ENCODE results near the gene TBC1D20.

DNA sequence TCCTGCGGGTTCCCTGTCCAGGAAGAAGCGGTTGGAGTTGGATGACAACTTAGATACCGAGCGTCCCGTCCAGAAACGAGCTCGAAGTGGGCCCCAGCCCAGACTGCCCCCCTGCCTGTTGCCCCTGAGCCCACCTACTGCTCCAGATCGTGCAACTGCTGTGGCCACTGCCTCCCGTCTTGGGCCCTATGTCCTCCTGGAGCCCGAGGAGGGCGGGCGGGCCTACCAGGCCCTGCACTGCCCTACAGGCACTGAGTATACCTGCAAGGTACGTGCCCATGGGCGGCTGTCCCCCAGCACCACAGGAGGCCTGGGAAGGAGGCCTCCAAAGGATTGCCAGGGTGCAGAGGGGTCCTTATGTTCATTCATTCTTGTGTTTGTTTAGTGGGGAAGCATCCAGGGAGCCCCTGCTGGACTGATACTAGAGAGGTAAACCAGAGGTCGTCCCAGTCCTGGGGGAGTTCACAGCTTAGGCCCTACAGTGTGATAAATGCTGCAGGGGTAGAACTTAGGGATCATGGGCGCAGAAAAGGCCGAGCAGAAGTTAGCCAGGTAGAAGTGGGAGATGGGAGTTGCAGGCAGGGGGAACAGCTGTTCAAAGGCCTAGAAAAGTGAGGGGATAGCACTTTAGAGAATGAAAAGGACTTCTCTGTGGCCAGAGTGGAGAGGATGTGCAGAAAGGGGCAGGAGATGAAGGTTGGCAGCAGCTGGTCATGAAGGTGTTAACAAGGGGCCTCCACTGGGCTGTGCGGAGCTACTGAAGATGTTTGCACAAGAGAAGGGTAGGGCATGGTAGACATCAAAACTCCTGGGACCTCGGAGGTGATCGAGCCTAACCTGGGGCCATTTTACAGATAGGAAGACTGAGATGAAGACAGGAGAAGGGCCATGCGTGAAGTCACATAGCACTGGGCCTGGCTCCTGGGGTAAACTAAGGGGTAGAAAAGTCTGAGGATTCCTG lies 74.0 kb downstream of the TBC1D20 start:
- TF ChIP-seq, protein P1, sequence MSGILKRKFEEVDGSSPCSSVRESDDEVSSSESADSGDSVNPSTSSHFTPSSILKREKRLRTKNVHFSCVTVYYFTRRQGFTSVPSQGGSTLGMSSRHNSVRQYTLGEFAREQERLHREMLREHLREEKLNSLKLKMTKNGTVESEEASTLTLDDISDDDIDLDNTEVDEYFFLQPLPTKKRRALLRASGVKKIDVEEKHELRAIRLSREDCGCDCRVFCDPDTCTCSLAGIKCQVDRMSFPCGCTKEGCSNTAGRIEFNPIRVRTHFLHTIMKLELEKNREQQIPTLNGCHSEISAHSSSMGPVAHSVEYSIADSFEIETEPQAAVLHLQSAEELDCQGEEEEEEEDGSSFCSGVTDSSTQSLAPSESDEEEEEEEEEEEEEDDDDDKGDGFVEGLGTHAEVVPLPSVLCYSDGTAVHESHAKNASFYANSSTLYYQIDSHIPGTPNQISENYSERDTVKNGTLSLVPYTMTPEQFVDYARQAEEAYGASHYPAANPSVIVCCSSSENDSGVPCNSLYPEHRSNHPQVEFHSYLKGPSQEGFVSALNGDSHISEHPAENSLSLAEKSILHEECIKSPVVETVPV (CRISPR knock-in tag; IDR thresholded peaks at IDR 0.05): no peak
- no peak for TF ChIP-seq PPARA (CRISPR knock-in tag; IDR thresholded peaks at IDR 0.05; ENCODE audit: borderline replicate concordance)
- no peak for TF ChIP-seq ZNF70 (CRISPR knock-in tag; IDR thresholded peaks at IDR 0.05)
- TF ChIP-seq, protein P2, sequence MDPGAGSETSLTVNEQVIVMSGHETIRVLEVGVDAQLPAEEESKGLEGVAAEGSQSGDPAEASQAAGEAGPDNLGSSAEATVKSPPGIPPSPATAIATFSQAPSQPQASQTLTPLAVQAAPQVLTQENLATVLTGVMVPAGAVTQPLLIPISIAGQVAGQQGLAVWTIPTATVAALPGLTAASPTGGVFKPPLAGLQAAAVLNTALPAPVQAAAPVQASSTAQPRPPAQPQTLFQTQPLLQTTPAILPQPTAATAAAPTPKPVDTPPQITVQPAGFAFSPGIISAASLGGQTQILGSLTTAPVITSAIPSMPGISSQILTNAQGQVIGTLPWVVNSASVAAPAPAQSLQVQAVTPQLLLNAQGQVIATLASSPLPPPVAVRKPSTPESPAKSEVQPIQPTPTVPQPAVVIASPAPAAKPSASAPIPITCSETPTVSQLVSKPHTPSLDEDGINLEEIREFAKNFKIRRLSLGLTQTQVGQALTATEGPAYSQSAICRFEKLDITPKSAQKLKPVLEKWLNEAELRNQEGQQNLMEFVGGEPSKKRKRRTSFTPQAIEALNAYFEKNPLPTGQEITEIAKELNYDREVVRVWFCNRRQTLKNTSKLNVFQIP (CRISPR knock-in tag; IDR thresholded peaks at IDR 0.05; ENCODE audit: borderline replicate concordance, low read depth): no peak
- TF ChIP-seq ESRRG (CRISPR knock-in tag; IDR thresholded peaks at IDR 0.05): no peak
- TF ChIP-seq TCF4 (CRISPR knock-in tag; IDR thresholded peaks at IDR 0.05; ENCODE audit: borderline replicate concordance): no peak
- TF ChIP-seq, protein P3, sequence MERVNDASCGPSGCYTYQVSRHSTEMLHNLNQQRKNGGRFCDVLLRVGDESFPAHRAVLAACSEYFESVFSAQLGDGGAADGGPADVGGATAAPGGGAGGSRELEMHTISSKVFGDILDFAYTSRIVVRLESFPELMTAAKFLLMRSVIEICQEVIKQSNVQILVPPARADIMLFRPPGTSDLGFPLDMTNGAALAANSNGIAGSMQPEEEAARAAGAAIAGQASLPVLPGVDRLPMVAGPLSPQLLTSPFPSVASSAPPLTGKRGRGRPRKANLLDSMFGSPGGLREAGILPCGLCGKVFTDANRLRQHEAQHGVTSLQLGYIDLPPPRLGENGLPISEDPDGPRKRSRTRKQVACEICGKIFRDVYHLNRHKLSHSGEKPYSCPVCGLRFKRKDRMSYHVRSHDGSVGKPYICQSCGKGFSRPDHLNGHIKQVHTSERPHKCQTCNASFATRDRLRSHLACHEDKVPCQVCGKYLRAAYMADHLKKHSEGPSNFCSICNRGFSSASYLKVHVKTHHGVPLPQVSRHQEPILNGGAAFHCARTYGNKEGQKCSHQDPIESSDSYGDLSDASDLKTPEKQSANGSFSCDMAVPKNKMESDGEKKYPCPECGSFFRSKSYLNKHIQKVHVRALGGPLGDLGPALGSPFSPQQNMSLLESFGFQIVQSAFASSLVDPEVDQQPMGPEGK (CRISPR knock-in tag; IDR thresholded peaks at IDR 0.05; ENCODE audit: borderline replicate concordance): no peak
- no peak for TF ChIP-seq SNAI2 (CRISPR knock-in tag; IDR thresholded peaks at IDR 0.05)
- TF ChIP-seq RARB (CRISPR knock-in tag; IDR thresholded peaks at IDR 0.05): no peak
- TF ChIP-seq ZFP30 (CRISPR knock-in tag; IDR thresholded peaks at IDR 0.05): no peak
- no peak for TF ChIP-seq ZNF8 (CRISPR knock-in tag; IDR thresholded peaks at IDR 0.05)
